Renal cortex interstitium (tissue), 15 donors: ENCODE results near the gene MIER2. TPM values are rescaled to one million over a fixed set of nuclear protein-coding genes. Genes with fewer than 3 reads are reported as not detected.
"Not testable (repeated sequence)": the region's sequence is repeated elsewhere in the genome, so short reads cannot be mapped to it uniquely, and the experiment has no call there.

Experiments
- DNase-seq, 11 donors: peaks; one replicate each; pipeline ENCODE4 v3.0.0-alpha.2; 2013; ENCODE audit warnings: low read depth in 9 of 11, low spot score in 4 of 11; ENCODE audit errors: extremely low read depth in 1 of 11
- long read RNA-seq, 16 experiments: transcript quantifications; one replicate each; lab custom pipeline, GENCODE V29; 2026
- polyA plus RNA-seq, 3 donors: library from polyadenylated mRNA; unstranded; fragments of 120-200 nt; gene quantifications; one replicate each; pipeline ENCODE4 v1.2.1, GENCODE V29; 2013; ENCODE audit not compliant: insufficient read length in 3 of 3

Gene MIER2
- polyA plus RNA-seq, result 10 to 100 TPM; 24.7 to 31.1 (median 29.8) TPM
- long read RNA-seq, donor 1, full-length matches to known transcripts, result 2 of 2 reads
- long read RNA-seq, donor 1, partial matches to known transcripts, result 0 of 2 reads
- long read RNA-seq, donor 1, other reads (novel, unspliced or antisense), result 0 of 2 reads
- long read RNA-seq, donor 2, partial matches to known transcripts, result 6 of 6 reads
- long read RNA-seq, donor 2, other reads (novel, unspliced or antisense), result 0 of 6 reads
- long read RNA-seq, donor 3, full-length matches to known transcripts, result 5 of 5 reads
- long read RNA-seq, donor 3, partial matches to known transcripts, result 0 of 5 reads
- long read RNA-seq, donor 3, other reads (novel, unspliced or antisense), result 0 of 5 reads
- long read RNA-seq, donor 4, result 0 reads
- long read RNA-seq, donor 5, result 0 reads
- long read RNA-seq, donor 6, result 0 reads
- long read RNA-seq, donor 7, partial matches to known transcripts, result 6 of 6 reads
- long read RNA-seq, donor 7, other reads (novel, unspliced or antisense), result 0 of 6 reads
- long read RNA-seq, donor 8, result 0 reads
- long read RNA-seq, donor 9, full-length matches to known transcripts, result 2 of 2 reads
- long read RNA-seq, donor 9, partial matches to known transcripts, result 0 of 2 reads
- long read RNA-seq, donor 9, other reads (novel, unspliced or antisense), result 0 of 2 reads
- long read RNA-seq, donor 10, result 0 reads
- long read RNA-seq, donor 11, full-length matches to known transcripts, result 3 of 3 reads
- long read RNA-seq, donor 11, partial matches to known transcripts, result 0 of 3 reads
- long read RNA-seq, donor 11, other reads (novel, unspliced or antisense), result 0 of 3 reads
- long read RNA-seq, donor 12, result 0 reads
- long read RNA-seq, donor 13, result 0 reads
- long read RNA-seq, donor 14, full-length matches to known transcripts, result 3 of 3 reads
- long read RNA-seq, donor 14, partial matches to known transcripts, result 0 of 3 reads
- long read RNA-seq, donor 14, other reads (novel, unspliced or antisense), result 0 of 3 reads
- long read RNA-seq, donor 15, result 0 reads
- long read RNA-seq, donor 16, full-length matches to known transcripts, result 7 of 7 reads
- long read RNA-seq, donor 16, partial matches to known transcripts, result 0 of 7 reads
- long read RNA-seq, donor 16, other reads (novel, unspliced or antisense), result 0 of 7 reads

- DNase-seq, result peak in 8 of 11 donors; percentile 39 to 76 (median 60)
Measured at GRCh38 chr19:344625-345319, at the start of gene MIER2. TSS of gene MIER2 (minus strand) at chr19:344796. CDS start at chr19:344782, 14 bp downstream.

- DNase-seq, result not testable (repeated sequence)
Measured at GRCh38 chr19:393560-393959, 49.0 kb upstream of the MIER2 start.

GRCh38 chr19:392375-392970, 47.9 kb upstream of the MIER2 start:
- DNase-seq, result no peak

GRCh38 chr19:391726-392374, 47.3 kb upstream of the MIER2 start:
- no peak for DNase-seq

- no peak for DNase-seq
Measured at GRCh38 chr19:391207-391557, 46.6 kb upstream of the MIER2 start.

- no peak for DNase-seq
Measured at GRCh38 chr19:390386-391206, 46.0 kb upstream of the MIER2 start.

- no peak for DNase-seq
Measured at GRCh38 chr19:389935-390289, 45.3 kb upstream of the MIER2 start.

GRCh38 chr19:389255-389934, 44.8 kb upstream of the MIER2 start:
- no peak for DNase-seq

- no peak for DNase-seq
Measured at GRCh38 chr19:388691-389090, 44.1 kb upstream of the MIER2 start.

GRCh38 chr19:387777-388176, 43.2 kb upstream of the MIER2 start:
- DNase-seq, result no peak

GRCh38 chr19:386632-387301, 42.2 kb upstream of the MIER2 start:
- DNase-seq, result not testable (repeated sequence)

- not testable (repeated sequence) for DNase-seq
Measured at GRCh38 chr19:386189-386588, 41.6 kb upstream of the MIER2 start.

- DNase-seq, result no peak
Measured at GRCh38 chr19:384799-385169, 40.2 kb upstream of the MIER2 start.

GRCh38 chr19:383922-384798, 39.6 kb upstream of the MIER2 start:
- no peak for DNase-seq

- DNase-seq, result no peak
Measured at GRCh38 chr19:383040-383439, 38.4 kb upstream of the MIER2 start.
